GM23248 (cell line): ENCODE data around the gene CAPN7. TPM values are rescaled to one million over a fixed set of nuclear protein-coding genes. Genes with fewer than 3 reads are reported as not detected.

Experiments
- DNase-seq: peaks from one replicate; pipeline ENCODE4 v3.0.0-alpha.2; 2015
- H2AFZ ChIP-seq: fragments of 200-600 bp; sonication (generic); 2 replicates; pipeline ENCODE4 v1.6.1; 2016; ENCODE audit warnings: antibody characterized with exemption
- H3F3A ChIP-seq: fragments of 200-600 bp; sonication (generic); 2 replicates; pipeline ENCODE4 v1.6.1; 2016; ENCODE audit warnings: mild to moderate bottlenecking, antibody characterized with exemption, mixed run types; ENCODE audit not compliant: insufficient read depth
- H3K27ac ChIP-seq: fragments of 200-600 bp; sonication (generic); 2 replicates; pipeline ENCODE4 v1.5.1; 2016; ENCODE audit warnings: mild to moderate bottlenecking
- H3K27me3 ChIP-seq: fragments of 200-600 bp; sonication (generic); replicated peaks from 2 replicates; pipeline ENCODE4 v1.6.1; 2016; ENCODE audit warnings: mild to moderate bottlenecking; ENCODE audit not compliant: insufficient read depth
- H3K36me3 ChIP-seq: fragments of 200-600 bp; sonication (generic); 2 replicates; pipeline ENCODE4 v1.6.1; 2016; ENCODE audit warnings: low read depth, mild to moderate bottlenecking
- H3K4me1 ChIP-seq: fragments of 200-600 bp; sonication (generic); 2 replicates; pipeline ENCODE4 v1.6.1; 2016; ENCODE audit warnings: mild to moderate bottlenecking; ENCODE audit not compliant: insufficient read depth
- H3K4me2 ChIP-seq: fragments of 200-600 bp; sonication (generic); one replicate; pipeline ENCODE4 v1.6.1; 2016; ENCODE audit warnings: mild to moderate bottlenecking; ENCODE audit not compliant: unreplicated experiment
- H3K4me3 ChIP-seq: fragments of 200-600 bp; sonication (generic); 2 replicates; pipeline ENCODE4 v1.5.1; 2016; ENCODE audit warnings: mild to moderate bottlenecking
- H3K79me2 ChIP-seq: fragments of 200-600 bp; sonication (generic); 2 replicates; pipeline ENCODE4 v1.6.1; 2016; ENCODE audit warnings: mild to moderate bottlenecking; ENCODE audit not compliant: insufficient read depth
- H3K9ac ChIP-seq: fragments of 200-600 bp; sonication (generic); 2 replicates; pipeline ENCODE4 v1.6.1; 2016; ENCODE audit warnings: mild to moderate bottlenecking
- H3K9me2 ChIP-seq: fragments of 200-600 bp; sonication (generic); 2 replicates; pipeline ENCODE4 v1.6.1; 2016; ENCODE audit warnings: mixed run types, mild to moderate bottlenecking, moderate library complexity; ENCODE audit not compliant: insufficient read depth
- H3K9me3 ChIP-seq: fragments of 200-600 bp; sonication (generic); one replicate; pipeline ENCODE4 v1.6.1; 2017; ENCODE audit warnings: low read depth
- H4K20me1 ChIP-seq: fragments of 200-600 bp; sonication (generic); 2 replicates; pipeline ENCODE4 v1.6.0; 2016; ENCODE audit not compliant: insufficient read depth
- EZH2 ChIP-seq: fragments of 200-600 bp; sonication (generic); IDR thresholded peaks from 2 replicates; pipeline ENCODE4 v1.6.1; 2018; ENCODE audit warnings: antibody characterized with exemption, mild to moderate bottlenecking; ENCODE audit not compliant: insufficient read depth, poor library complexity, severe bottlenecking
- EZH2phosphoT487 ChIP-seq: fragments of 200-600 bp; sonication (generic); IDR thresholded peaks from 2 replicates; pipeline ENCODE4 v1.6.1; 2018; ENCODE audit warnings: antibody characterized with exemption, moderate library complexity, mild to moderate bottlenecking, low read depth; ENCODE audit not compliant: insufficient read depth
- WGBS, 2 experiments: methylation state at CpG; one replicate each; pipeline ENCODE4 v1.1.6; 2015 to 2017; ENCODE audit warnings: low lambda C conversion rate in 2 of 2, low coverage in 1 of 2; ENCODE audit errors: missing lambda C conversion rate in 2 of 2; 5-methylcytosine and 5-hydroxymethylcytosine counted together
- in situ Hi-C: fragments of 300-500 bp; cut with MboI; formaldehyde crosslinking; loops from 2 replicates; pipeline ENCODE4 v1.15.0; 2020
- polyA plus RNA-seq: library from polyadenylated mRNA; unstranded; fragments of >200 nt; fragmentation: Nextera tagmentation; extraction: Ambion mirVana; gene quantifications from 2 replicates; pipeline ENCODE4 v1.2.1, GENCODE V29; 2016
- total RNA-seq: library from RNA; depleted of rRNA; stranded (reverse); fragments of >200 nt; shearing (Covaris generic); gene quantifications from 2 replicates; pipeline ENCODE4 v1.2.3, GENCODE V29; 2014

The CAPN7 gene
- total and polyA plus RNA-seq, 2 experiments from 2014 or later: 21.3 to 38.3 TPM

- no peak overlapping the region for H2AFZ ChIP-seq
- no peaks in the 10 kb centered on the region for H3K9me2 ChIP-seq
- H3K4me3 ChIP-seq: no peak overlapping the region
- H3K36me3 ChIP-seq: peaks cover 75% of the 10 kb centered on the region
- in situ Hi-C loops: no loop called here
- H3K9me3 ChIP-seq: no peaks in the 10 kb centered on the region
- DNase-seq: no peak
- TF ChIP-seq EZH2 (no peak), EZH2phosphoT487 (no peak)
- no peak overlapping the region for H3K4me2 ChIP-seq
- no peaks in the 10 kb centered on the region for H3K27me3 ChIP-seq
- WGBS, 2 experiments: 81 to 83% methylated on average over 7 of the region's 7 CpGs
- no peak overlapping the region for H3K27ac ChIP-seq
- H3K9ac ChIP-seq: no peak overlapping the region
- no peaks in the 10 kb centered on the region for H3K4me1 ChIP-seq
- no peaks in the 10 kb centered on the region for H3F3A ChIP-seq
- no peaks in the 10 kb centered on the region for H4K20me1 ChIP-seq
- H3K79me2 ChIP-seq: peaks cover 32% of the 10 kb centered on the region; the same call in 1 of the 2 replicates
These were observed 17.9 kb downstream of the CAPN7 start for GRCh38 chr3:15223685-15224572.

- in situ Hi-C loops: no loop called here
- Histone ChIP-seq H3K4me1 (no peaks in the 10 kb centered on the region), H3K36me3 (peaks cover 76% of the 10 kb centered on the region), H3K79me2 (0 out of 2 replicates have a peak, but pooled peaks cover 14% of the 10 kb centered on the region), H3K4me3 (no peak overlapping the region), H3K9me3 (no peaks in the 10 kb centered on the region), H3K4me2 (no peak overlapping the region), H3K27ac (no peak overlapping the region), H3K9ac (no peak overlapping the region), H3K27me3 (no peaks in the 10 kb centered on the region), H4K20me1 (no peaks in the 10 kb centered on the region), H3F3A (no peaks in the 10 kb centered on the region; the same call in 1 of the 2 replicates), H3K9me2 (no peaks in the 10 kb centered on the region), H2AFZ (no peak overlapping the region)
- TF ChIP-seq EZH2 (no peak), EZH2phosphoT487 (no peak)
- no peak for DNase-seq
- WGBS, 2 experiments: 100% methylated on average over 1 of the region's 1 CpG
These were observed 22.1 kb downstream of the CAPN7 start for GRCh38 chr3:15228147-15228546.

- in situ Hi-C loops: no loop called here
- no peaks in the 10 kb centered on the region for H3K9me2 ChIP-seq
- H3K4me3 ChIP-seq: no peak overlapping the region
- H3K27ac ChIP-seq: no peak overlapping the region
- 95 to 99% methylated on average over 4 of the region's 4 CpGs for WGBS, 2 experiments
- no peak overlapping the region for H3K4me2 ChIP-seq
- no peak overlapping the region for H2AFZ ChIP-seq
- no peak for TF ChIP-seq EZH2
- TF ChIP-seq EZH2phosphoT487: no peak
- DNase-seq: no peak
- H3K79me2 ChIP-seq: 0 out of 2 replicates have a peak, but pooled peaks cover 12% of the 10 kb centered on the region
- H3K36me3 ChIP-seq: peaks cover 74% of the 10 kb centered on the region
- no peaks in the 10 kb centered on the region for H3K4me1 ChIP-seq
- no peaks in the 10 kb centered on the region; the same call in 1 of the 2 replicates for H3F3A ChIP-seq
- no peaks in the 10 kb centered on the region for H3K9me3 ChIP-seq
- no peak overlapping the region for H3K9ac ChIP-seq
- H3K27me3 ChIP-seq: no peaks in the 10 kb centered on the region
- no peaks in the 10 kb centered on the region for H4K20me1 ChIP-seq
These were observed 23.2 kb downstream of the CAPN7 start for GRCh38 chr3:15229262-15229661.

- Histone ChIP-seq H3K9me2 (no peaks in the 10 kb centered on the region), H2AFZ (no peak overlapping the region), H3F3A (peaks cover 24% of the 10 kb centered on the region; the same call in 1 of the 2 replicates), H3K9me3 (no peaks in the 10 kb centered on the region), H3K36me3 (peaks cover 87% of the 10 kb centered on the region), H3K27ac (no peak overlapping the region), H3K4me1 (no peaks in the 10 kb centered on the region), H3K27me3 (no peaks in the 10 kb centered on the region), H4K20me1 (no peaks in the 10 kb centered on the region), H3K4me3 (no peak overlapping the region), H3K79me2 (peaks cover 13% of the 10 kb centered on the region), H3K9ac (no peak overlapping the region), H3K4me2 (no peak overlapping the region)
- DNase-seq: peak; percentile 37
- 96 to 100% methylated on average over 1 of the region's 1 CpG for WGBS, 2 experiments
- in situ Hi-C loops: no loop called here
- no peak for TF ChIP-seq EZH2
- no peak for TF ChIP-seq EZH2phosphoT487
These were observed 35.3 kb downstream of the CAPN7 start for GRCh38 chr3:15241341-15241740.
